Astrocyte (in vitro differentiated cells and primary cell): Measurements from ENCODE around the gene ZNF280C.

Experiments
- EZH2 ChIP-seq: IDR thresholded peaks from 2 replicates; pipeline ENCODE4 v1.6.1; 2012; ENCODE audit warnings: mild to moderate bottlenecking, low read length, inconsistent platforms; ENCODE audit not compliant: insufficient read depth
- TF ChIP-seq, protein P1 (sequence below): IDR thresholded peaks from 2 replicates; pipeline ENCODE4 v1.5.1; 2011; ENCODE audit warnings: low read depth, mild to moderate bottlenecking, inconsistent platforms, low read length, moderate library complexity; ENCODE audit not compliant: insufficient read depth

DNA sequence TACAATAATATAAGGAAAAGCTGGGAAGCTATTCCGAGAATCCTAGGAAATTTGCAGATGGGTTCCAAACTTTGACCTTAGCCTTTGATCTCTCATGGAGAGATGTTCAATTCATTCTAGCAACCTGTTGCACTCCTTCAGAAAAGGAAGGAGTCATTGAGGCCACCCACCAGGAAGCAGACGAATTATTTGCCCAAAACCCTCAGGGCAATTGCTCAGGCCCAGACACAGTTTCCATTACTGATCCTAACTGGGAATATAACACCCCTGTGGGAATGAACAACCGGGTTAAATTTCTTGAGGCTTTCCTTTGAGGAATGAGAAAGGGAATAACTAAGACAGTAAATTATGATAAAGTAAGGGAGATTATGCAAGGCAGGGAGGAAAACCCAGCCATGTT is 13.5 kb upstream of the ZNF280C start:
- TF ChIP-seq, protein P1, sequence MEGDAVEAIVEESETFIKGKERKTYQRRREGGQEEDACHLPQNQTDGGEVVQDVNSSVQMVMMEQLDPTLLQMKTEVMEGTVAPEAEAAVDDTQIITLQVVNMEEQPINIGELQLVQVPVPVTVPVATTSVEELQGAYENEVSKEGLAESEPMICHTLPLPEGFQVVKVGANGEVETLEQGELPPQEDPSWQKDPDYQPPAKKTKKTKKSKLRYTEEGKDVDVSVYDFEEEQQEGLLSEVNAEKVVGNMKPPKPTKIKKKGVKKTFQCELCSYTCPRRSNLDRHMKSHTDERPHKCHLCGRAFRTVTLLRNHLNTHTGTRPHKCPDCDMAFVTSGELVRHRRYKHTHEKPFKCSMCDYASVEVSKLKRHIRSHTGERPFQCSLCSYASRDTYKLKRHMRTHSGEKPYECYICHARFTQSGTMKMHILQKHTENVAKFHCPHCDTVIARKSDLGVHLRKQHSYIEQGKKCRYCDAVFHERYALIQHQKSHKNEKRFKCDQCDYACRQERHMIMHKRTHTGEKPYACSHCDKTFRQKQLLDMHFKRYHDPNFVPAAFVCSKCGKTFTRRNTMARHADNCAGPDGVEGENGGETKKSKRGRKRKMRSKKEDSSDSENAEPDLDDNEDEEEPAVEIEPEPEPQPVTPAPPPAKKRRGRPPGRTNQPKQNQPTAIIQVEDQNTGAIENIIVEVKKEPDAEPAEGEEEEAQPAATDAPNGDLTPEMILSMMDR: no peak
- no peak for TF ChIP-seq EZH2
